Measurements from ENCODE around the gene AFF2.

AFF2 gene

DNA sequence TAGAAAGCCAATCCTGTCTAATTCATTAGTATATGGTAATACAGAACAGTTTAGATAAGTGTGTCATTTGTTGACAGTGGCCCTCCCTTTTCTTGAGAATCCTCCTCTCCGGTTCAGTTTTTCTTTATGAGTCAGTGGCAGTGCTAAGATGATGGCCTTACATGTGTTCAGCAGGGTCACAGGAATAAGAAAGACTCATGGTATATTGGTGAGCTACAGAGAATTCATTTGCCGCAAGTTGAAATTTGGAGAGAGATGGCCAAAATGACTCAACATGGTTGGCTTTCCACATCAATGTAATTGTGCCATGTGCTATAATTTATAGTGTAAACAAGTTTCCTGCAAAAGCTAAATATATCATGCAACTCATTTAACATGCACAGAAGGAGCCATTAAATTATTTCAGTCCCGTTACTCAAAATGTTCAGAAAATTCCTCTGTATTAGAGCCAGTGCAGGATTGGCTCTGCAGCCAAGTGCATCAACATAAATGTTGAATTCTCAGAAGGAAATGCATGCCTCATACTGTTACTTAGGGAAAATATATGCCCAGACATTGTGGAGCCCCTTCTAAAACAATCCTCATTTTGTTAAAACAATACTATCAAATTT, 374.3 kb downstream of the AFF2 start:
- TF ChIP-seq SNAI2 (CRISPR knock-in tag; IDR thresholded peaks at IDR 0.05): no peak
- no peak for TF ChIP-seq ESRRG (CRISPR knock-in tag; IDR thresholded peaks at IDR 0.05)
- TF ChIP-seq ARNTL (CRISPR knock-in tag; IDR thresholded peaks at IDR 0.05; ENCODE audit: borderline replicate concordance, low read depth): no peak
- no peak for TF ChIP-seq TOX (CRISPR knock-in tag; IDR thresholded peaks at IDR 0.05; ENCODE audit: borderline replicate concordance)
- TF ChIP-seq ZNF70 (CRISPR knock-in tag; IDR thresholded peaks at IDR 0.05): no peak
- TF ChIP-seq, protein P1, sequence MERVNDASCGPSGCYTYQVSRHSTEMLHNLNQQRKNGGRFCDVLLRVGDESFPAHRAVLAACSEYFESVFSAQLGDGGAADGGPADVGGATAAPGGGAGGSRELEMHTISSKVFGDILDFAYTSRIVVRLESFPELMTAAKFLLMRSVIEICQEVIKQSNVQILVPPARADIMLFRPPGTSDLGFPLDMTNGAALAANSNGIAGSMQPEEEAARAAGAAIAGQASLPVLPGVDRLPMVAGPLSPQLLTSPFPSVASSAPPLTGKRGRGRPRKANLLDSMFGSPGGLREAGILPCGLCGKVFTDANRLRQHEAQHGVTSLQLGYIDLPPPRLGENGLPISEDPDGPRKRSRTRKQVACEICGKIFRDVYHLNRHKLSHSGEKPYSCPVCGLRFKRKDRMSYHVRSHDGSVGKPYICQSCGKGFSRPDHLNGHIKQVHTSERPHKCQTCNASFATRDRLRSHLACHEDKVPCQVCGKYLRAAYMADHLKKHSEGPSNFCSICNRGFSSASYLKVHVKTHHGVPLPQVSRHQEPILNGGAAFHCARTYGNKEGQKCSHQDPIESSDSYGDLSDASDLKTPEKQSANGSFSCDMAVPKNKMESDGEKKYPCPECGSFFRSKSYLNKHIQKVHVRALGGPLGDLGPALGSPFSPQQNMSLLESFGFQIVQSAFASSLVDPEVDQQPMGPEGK (CRISPR knock-in tag; IDR thresholded peaks at IDR 0.05; ENCODE audit: borderline replicate concordance): no peak
- no peak for TF ChIP-seq ZNF8 (CRISPR knock-in tag; IDR thresholded peaks at IDR 0.05)
- no peak for ATAC-seq

GRCh38 chrX:148878371-148878770, 378.0 kb downstream of the AFF2 start:
- TF ChIP-seq BACH2 (CRISPR knock-in tag; IDR thresholded peaks at IDR 0.05; ENCODE audit: borderline replicate concordance) (no peak), SNAI2 (CRISPR knock-in tag; IDR thresholded peaks at IDR 0.05) (no peak), ZNF70 (CRISPR knock-in tag; IDR thresholded peaks at IDR 0.05) (no peak), ZFP30 (CRISPR knock-in tag; IDR thresholded peaks at IDR 0.05) (no peak), OSR1 (CRISPR knock-in tag; IDR thresholded peaks at IDR 0.05) (no peak), TCF4 (CRISPR knock-in tag; IDR thresholded peaks at IDR 0.05; ENCODE audit: borderline replicate concordance) (no peak), ZNF565 (CRISPR knock-in tag; conservative IDR thresholded peaks at IDR 0.05; ENCODE audit: low read depth) (no peak), CSDC2 (CRISPR knock-in tag; IDR thresholded peaks at IDR 0.05) (no peak)
- TF ChIP-seq, protein P1 (CRISPR knock-in tag; IDR thresholded peaks at IDR 0.05; ENCODE audit: borderline replicate concordance): no peak
- TF ChIP-seq, protein P2, sequence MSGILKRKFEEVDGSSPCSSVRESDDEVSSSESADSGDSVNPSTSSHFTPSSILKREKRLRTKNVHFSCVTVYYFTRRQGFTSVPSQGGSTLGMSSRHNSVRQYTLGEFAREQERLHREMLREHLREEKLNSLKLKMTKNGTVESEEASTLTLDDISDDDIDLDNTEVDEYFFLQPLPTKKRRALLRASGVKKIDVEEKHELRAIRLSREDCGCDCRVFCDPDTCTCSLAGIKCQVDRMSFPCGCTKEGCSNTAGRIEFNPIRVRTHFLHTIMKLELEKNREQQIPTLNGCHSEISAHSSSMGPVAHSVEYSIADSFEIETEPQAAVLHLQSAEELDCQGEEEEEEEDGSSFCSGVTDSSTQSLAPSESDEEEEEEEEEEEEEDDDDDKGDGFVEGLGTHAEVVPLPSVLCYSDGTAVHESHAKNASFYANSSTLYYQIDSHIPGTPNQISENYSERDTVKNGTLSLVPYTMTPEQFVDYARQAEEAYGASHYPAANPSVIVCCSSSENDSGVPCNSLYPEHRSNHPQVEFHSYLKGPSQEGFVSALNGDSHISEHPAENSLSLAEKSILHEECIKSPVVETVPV (CRISPR knock-in tag; IDR thresholded peaks at IDR 0.05): no peak
- ATAC-seq: no peak

DNA sequence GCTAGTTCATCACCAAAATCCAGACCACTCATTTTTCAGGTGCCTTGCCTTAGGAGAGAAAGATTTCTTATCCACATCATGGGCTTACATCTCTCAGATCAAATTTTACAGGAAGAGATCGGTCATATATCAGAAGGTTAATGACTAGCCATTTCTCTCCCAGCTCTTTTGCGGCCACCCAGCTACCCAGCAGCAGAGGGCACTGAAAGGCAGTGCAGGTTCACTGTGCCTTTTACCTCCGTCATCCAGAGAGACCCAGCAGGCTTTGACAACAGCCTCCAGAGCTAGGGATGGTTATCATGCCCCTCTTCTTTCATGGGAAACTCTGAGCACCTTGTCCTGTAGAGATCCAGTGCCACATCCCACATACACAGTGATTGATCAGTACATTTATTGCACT, 384.8 kb downstream of the AFF2 start:
- TF ChIP-seq, protein P1 (CRISPR knock-in tag; IDR thresholded peaks at IDR 0.05; ENCODE audit: borderline replicate concordance): no peak
- no peak for TF ChIP-seq GLIS3 (CRISPR knock-in tag; IDR thresholded peaks at IDR 0.05)
- no peak for TF ChIP-seq TSHZ2 (CRISPR knock-in tag; IDR thresholded peaks at IDR 0.05)
- no peak for TF ChIP-seq OSR1 (CRISPR knock-in tag; IDR thresholded peaks at IDR 0.05)
- no peak for TF ChIP-seq ZNF8 (CRISPR knock-in tag; IDR thresholded peaks at IDR 0.05)
- TF ChIP-seq ZNF70 (CRISPR knock-in tag; IDR thresholded peaks at IDR 0.05): no peak
- no peak for TF ChIP-seq TOX (CRISPR knock-in tag; IDR thresholded peaks at IDR 0.05; ENCODE audit: borderline replicate concordance)
- TF ChIP-seq PPARA (CRISPR knock-in tag; IDR thresholded peaks at IDR 0.05; ENCODE audit: borderline replicate concordance): no peak
- no peak for TF ChIP-seq ZNF565 (CRISPR knock-in tag; conservative IDR thresholded peaks at IDR 0.05; ENCODE audit: low read depth)
- no peak for TF ChIP-seq RARB (CRISPR knock-in tag; IDR thresholded peaks at IDR 0.05)
- TF ChIP-seq ZFP30 (CRISPR knock-in tag; IDR thresholded peaks at IDR 0.05): no peak
- TF ChIP-seq, protein P3, sequence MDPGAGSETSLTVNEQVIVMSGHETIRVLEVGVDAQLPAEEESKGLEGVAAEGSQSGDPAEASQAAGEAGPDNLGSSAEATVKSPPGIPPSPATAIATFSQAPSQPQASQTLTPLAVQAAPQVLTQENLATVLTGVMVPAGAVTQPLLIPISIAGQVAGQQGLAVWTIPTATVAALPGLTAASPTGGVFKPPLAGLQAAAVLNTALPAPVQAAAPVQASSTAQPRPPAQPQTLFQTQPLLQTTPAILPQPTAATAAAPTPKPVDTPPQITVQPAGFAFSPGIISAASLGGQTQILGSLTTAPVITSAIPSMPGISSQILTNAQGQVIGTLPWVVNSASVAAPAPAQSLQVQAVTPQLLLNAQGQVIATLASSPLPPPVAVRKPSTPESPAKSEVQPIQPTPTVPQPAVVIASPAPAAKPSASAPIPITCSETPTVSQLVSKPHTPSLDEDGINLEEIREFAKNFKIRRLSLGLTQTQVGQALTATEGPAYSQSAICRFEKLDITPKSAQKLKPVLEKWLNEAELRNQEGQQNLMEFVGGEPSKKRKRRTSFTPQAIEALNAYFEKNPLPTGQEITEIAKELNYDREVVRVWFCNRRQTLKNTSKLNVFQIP (CRISPR knock-in tag; IDR thresholded peaks at IDR 0.05; ENCODE audit: borderline replicate concordance, low read depth): no peak
- no peak for TF ChIP-seq SNAI2 (CRISPR knock-in tag; IDR thresholded peaks at IDR 0.05)
- TF ChIP-seq ZFP3 (CRISPR knock-in tag; IDR thresholded peaks at IDR 0.05): no peak
- TF ChIP-seq CSDC2 (CRISPR knock-in tag; IDR thresholded peaks at IDR 0.05): no peak
- no peak for TF ChIP-seq BACH2 (CRISPR knock-in tag; IDR thresholded peaks at IDR 0.05; ENCODE audit: borderline replicate concordance)

More for the DNA sequence above, 384.8 kb downstream of the AFF2 start:
- ATAC-seq: no peak
